OCI-LY7 (cell line): ENCODE data around the gene GBA3. TPM values are rescaled to one million over a fixed set of nuclear protein-coding genes. Genes with fewer than 3 reads are reported as not detected.

ENCODE experiments used
- Bru-seq: library from RNA; stranded (reverse); fragments of 400-500 nt; gene quantifications from one replicate; lab custom pipeline; 2021; lab: Mats Ljungman, UMichigan
- BruChase-seq, 2 experiments: library from RNA; stranded (reverse); fragments of 400-500 nt; gene quantifications; one replicate each; lab custom pipeline; 2021; lab: Mats Ljungman, UMichigan
- BruUV-seq: library from RNA; stranded (reverse); fragments of 400-500 nt; replicated peaks from 2 replicates; lab custom pipeline; 2021; lab: Mats Ljungman, UMichigan
- CTCF ChIA-PET: fragments of 300-600 bp; sonication (Branson Sonifier 250); formaldehyde crosslinking; loops from one replicate; lab custom pipeline; 2022; ENCODE audit warnings: antibody characterized with exemption; ENCODE audit not compliant: unreplicated experiment; lab: Charles Lee
- POLR2A ChIA-PET: fragments of 300-600 bp; sonication (Branson Sonifier 250); formaldehyde crosslinking; loops from one replicate; lab custom pipeline; 2022; ENCODE audit warnings: antibody characterized with exemption; lab: Charles Lee
- DNase-seq: peaks from one replicate; pipeline ENCODE4 v3.0.0-alpha.2; 2015; ENCODE audit warnings: low spot score
- H2AFZ ChIP-seq: fragments of 200-600 bp; sonication (generic), shearing (Covaris generic); 2 replicates; pipeline ENCODE4 v1.6.1; 2014; ENCODE audit warnings: mild to moderate bottlenecking, antibody characterized with exemption, low read length, moderate library complexity
- H3K27ac ChIP-seq: fragments of 200-600 bp; sonication (generic); 2 replicates; pipeline ENCODE4 v1.5.1; 2014; ENCODE audit warnings: mixed run types, low read depth, mild to moderate bottlenecking, moderate library complexity, low read length, inconsistent platforms; ENCODE audit not compliant: poor library complexity, severe bottlenecking
- H3K36me3 ChIP-seq: fragments of 200-600 bp; sonication (generic); 2 replicates; pipeline ENCODE4 v1.6.1; 2014; ENCODE audit warnings: mild to moderate bottlenecking, antibody characterized with exemption, low read length, moderate library complexity, mixed read lengths; ENCODE audit not compliant: insufficient read depth
- H3K4me1 ChIP-seq: fragments of 200-600 bp; sonication (generic); 2 replicates; pipeline ENCODE4 v1.5.1; 2014; ENCODE audit warnings: mild to moderate bottlenecking, low read length; ENCODE audit not compliant: insufficient read depth, poor library complexity, severe bottlenecking
- H3K4me2 ChIP-seq: fragments of 200-600 bp; sonication (generic); 2 replicates; pipeline ENCODE4 v1.6.1; 2014; ENCODE audit warnings: mild to moderate bottlenecking, low read length
- H3K4me3 ChIP-seq: fragments of 200-600 bp; sonication (generic); 2 replicates; pipeline ENCODE4 v1.5.1; 2014; ENCODE audit warnings: mild to moderate bottlenecking, low read depth, low read length; ENCODE audit not compliant: poor library complexity, severe bottlenecking
- H3K79me2 ChIP-seq: fragments of 200-600 bp; sonication (generic); 2 replicates; pipeline ENCODE4 v1.6.1; 2016; ENCODE audit warnings: low read depth, mild to moderate bottlenecking, low read length, moderate library complexity, mixed read lengths; ENCODE audit not compliant: insufficient read depth
- H3K9me2 ChIP-seq: fragments of 200-600 bp; sonication (generic); 2 replicates; pipeline ENCODE4 v1.6.1; 2016; ENCODE audit warnings: mild to moderate bottlenecking, low read length, mixed read lengths; ENCODE audit not compliant: insufficient read depth
- H3K9me3 ChIP-seq: fragments of 200-600 bp; sonication (generic); 2 replicates; pipeline ENCODE4 v1.6.1; 2014; ENCODE audit warnings: mild to moderate bottlenecking, mixed run types, low read length, mixed read lengths
- H4K20me1 ChIP-seq: fragments of 200-600 bp; sonication (generic); 2 replicates; pipeline ENCODE4 v1.6.1; 2014; ENCODE audit warnings: mild to moderate bottlenecking, antibody characterized with exemption, low read length, moderate library complexity, mixed read lengths; ENCODE audit not compliant: insufficient read depth
- EZH2phosphoT487 ChIP-seq: fragments of 200-600 bp; sonication (generic); IDR thresholded peaks from 2 replicates; pipeline ENCODE4 v1.6.1; 2018; ENCODE audit warnings: low read depth, borderline replicate concordance, mild to moderate bottlenecking, mixed run types, antibody characterized with exemption, low read length, moderate library complexity, mixed read lengths
- intact Hi-C: fragments of 100-400 bp; cut with micrococcal nuclease; formaldehyde crosslinking; loops from one replicate; pipeline ENCODE4 v1.10.0; 2022; ENCODE audit not compliant: unreplicated experiment
- long read RNA-seq: library from polyadenylated mRNA; stranded (forward); transcript quantifications from one replicate; pipeline ENCODE4 v2.0.0, GENCODE V29; 2022
- total RNA-seq, 2 experiments: library from RNA; depleted of rRNA in 1 of 2; stranded (reverse); fragments of >200 nt in 1 of 2; shearing (Covaris generic) in 1 of 2; gene quantifications; 2 replicates each; pipeline ENCODE4 v1.2.3, GENCODE V29; 2014 to 2022
- TF ChIP-seq, protein P1 (sequence below): fragments of 200-600 bp; sonication (generic); conservative IDR thresholded peaks from 2 replicates; pipeline ENCODE4 v1.5.1; 2014; ENCODE audit warnings: mild to moderate bottlenecking, antibody characterized with exemption, low read length, moderate library complexity, mixed read lengths

Gene GBA3
- not detected in 2 replicates for total RNA-seq (2014; rRNA removed; shearing (Covaris generic))
- total RNA-seq (2022) = not detected in 2 replicates
- Bru-seq, nascent RNA = not detected
- not detected for BruChase-seq, experiment 1, labeled RNA remaining after a 6-hour chase
- BruChase-seq, experiment 2, labeled RNA remaining after a 2-hour chase = not detected
- long read RNA-seq, partial matches to known transcripts = 0 of 1 reads
- long read RNA-seq, other reads (novel, unspliced or antisense) = 1 of 1 reads

DNA sequence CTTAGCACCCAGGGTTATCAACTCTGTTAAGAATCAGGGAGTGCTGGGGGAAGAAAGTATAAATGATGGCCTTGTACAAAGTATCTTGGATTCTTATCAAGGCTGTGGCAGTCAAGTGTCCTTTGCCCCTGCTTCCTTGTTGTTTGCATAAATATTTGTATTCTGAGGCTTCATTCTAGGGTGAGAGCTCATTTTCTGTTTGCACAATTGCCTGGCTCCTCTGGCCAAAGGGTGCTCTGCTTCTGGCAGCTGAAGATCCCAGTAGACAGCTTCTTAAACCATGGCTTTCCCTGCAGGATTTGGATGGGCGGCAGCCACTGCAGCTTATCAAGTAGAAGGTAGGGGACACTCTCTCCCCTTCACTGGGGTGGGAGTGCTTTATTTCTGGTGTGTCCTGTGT, at the start of gene GBA3:
TSS of gene GBA3 (plus strand) at position 202 of the 400 bp plus-strand sequence.
- Histone ChIP-seq H3K4me1 (no peaks in the 10 kb centered on the region), H3K9me2 (no peaks in the 10 kb centered on the region), H3K79me2 (no peaks in the 10 kb centered on the region), H3K4me2 (no peak within 1 kb of the TSS), H4K20me1 (no peaks in the 10 kb centered on the region), H3K36me3 (no peaks in the 10 kb centered on the region), H3K9me3 (no peaks in the 10 kb centered on the region), H3K4me3 (no peak within 1 kb of the TSS), H2AFZ (no peak within 1 kb of the TSS), H3K27ac (no peak within 1 kb of the TSS)
- no TSS peak for BruUV-seq
- POLR2A ChIA-PET = interaction anchor here (1.0 kb wide), 1 partner anchor 10 kb away, joined by 3 read pairs; no protein-coding TSS in a partner anchor
- intact Hi-C loops = no loop called here
- DNase-seq = no peak
- CTCF ChIA-PET = interaction anchor here (0.6 kb wide), 1 partner anchor 904 kb away, joined by 3 read pairs; no protein-coding TSS in a partner anchor
- no peak for TF ChIP-seq EZH2phosphoT487
- TF ChIP-seq, protein P1, sequence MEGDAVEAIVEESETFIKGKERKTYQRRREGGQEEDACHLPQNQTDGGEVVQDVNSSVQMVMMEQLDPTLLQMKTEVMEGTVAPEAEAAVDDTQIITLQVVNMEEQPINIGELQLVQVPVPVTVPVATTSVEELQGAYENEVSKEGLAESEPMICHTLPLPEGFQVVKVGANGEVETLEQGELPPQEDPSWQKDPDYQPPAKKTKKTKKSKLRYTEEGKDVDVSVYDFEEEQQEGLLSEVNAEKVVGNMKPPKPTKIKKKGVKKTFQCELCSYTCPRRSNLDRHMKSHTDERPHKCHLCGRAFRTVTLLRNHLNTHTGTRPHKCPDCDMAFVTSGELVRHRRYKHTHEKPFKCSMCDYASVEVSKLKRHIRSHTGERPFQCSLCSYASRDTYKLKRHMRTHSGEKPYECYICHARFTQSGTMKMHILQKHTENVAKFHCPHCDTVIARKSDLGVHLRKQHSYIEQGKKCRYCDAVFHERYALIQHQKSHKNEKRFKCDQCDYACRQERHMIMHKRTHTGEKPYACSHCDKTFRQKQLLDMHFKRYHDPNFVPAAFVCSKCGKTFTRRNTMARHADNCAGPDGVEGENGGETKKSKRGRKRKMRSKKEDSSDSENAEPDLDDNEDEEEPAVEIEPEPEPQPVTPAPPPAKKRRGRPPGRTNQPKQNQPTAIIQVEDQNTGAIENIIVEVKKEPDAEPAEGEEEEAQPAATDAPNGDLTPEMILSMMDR = no peak

GRCh38 chr4:22643952-22644351, 48.8 kb upstream of the GBA3 start:
- Histone ChIP-seq H3K4me1 (no peaks in the 10 kb centered on the region), H3K9me3 (no peaks in the 10 kb centered on the region), H3K4me3 (no peak overlapping the region), H3K9me2 (no peaks in the 10 kb centered on the region), H3K27ac (no peak overlapping the region), H3K36me3 (no peaks in the 10 kb centered on the region), H3K79me2 (no peaks in the 10 kb centered on the region), H3K4me2 (no peak overlapping the region), H4K20me1 (no peaks in the 10 kb centered on the region), H2AFZ (no peak overlapping the region)
- BruUV-seq = no TSS peak
- ChIA-PET CTCF (no interaction called here), POLR2A (interaction anchor here (0.6 kb wide), 1 partner anchor 75 kb away, joined by 5 read pairs; no protein-coding TSS in a partner anchor)
- no peak for TF ChIP-seq EZH2phosphoT487
- TF ChIP-seq, protein P1 = no peak
- intact Hi-C loops = no loop called here
- no peak for DNase-seq
